PC-3 (cell line): Measurements from ENCODE around the gene UQCC2. TPM values are rescaled to one million over a fixed set of nuclear protein-coding genes. Genes with fewer than 3 reads are reported as not detected.

Source experiments
- ATAC-seq: fragments of 200-7000 bp; cut with Tn5 transposase; 2 replicates; pipeline ENCODE4 v1.9.1; 2020; ENCODE audit warnings: mild to moderate bottlenecking, moderate library complexity
- BruUV-seq: library from RNA; stranded (reverse); fragments of 400-500 nt; replicated peaks from 2 replicates; lab custom pipeline; 2021; lab: Mats Ljungman, UMichigan
- CTCF ChIA-PET: fragments of 300-600 bp; sonication (Branson Sonifier 250); formaldehyde crosslinking; loops from one replicate; lab custom pipeline; 2022; ENCODE audit warnings: antibody characterized with exemption; lab: Charles Lee
- POLR2A ChIA-PET: fragments of 300-600 bp; sonication (Branson Sonifier 250); formaldehyde crosslinking; loops from one replicate; lab custom pipeline; 2022; ENCODE audit warnings: antibody characterized with exemption; ENCODE audit not compliant: unreplicated experiment; lab: Charles Lee
- DNase-seq: peaks from one replicate; pipeline ENCODE4 v3.0.0-alpha.2; 2015
- H2AFZ ChIP-seq: fragments of 300-600 bp; sonication (generic); 2 replicates; pipeline ENCODE4 v1.6.0; 2016; ENCODE audit warnings: antibody characterized with exemption, low read length
- H3F3A ChIP-seq: fragments of 300-600 bp; sonication (generic); one replicate; pipeline ENCODE4 v1.6.0; 2017; ENCODE audit warnings: antibody characterized with exemption, low read length, control low read depth, mild to moderate bottlenecking; ENCODE audit not compliant: unreplicated experiment
- H3K27ac ChIP-seq: fragments of 300-600 bp; sonication (generic); 2 replicates; pipeline ENCODE4 v1.5.1; 2016; ENCODE audit warnings: mild to moderate bottlenecking, low read length
- H3K27me3 ChIP-seq: fragments of 300-600 bp; sonication (generic); 2 replicates; pipeline ENCODE4 v1.6.1; 2016; ENCODE audit warnings: low read length, mixed read lengths
- H3K36me3 ChIP-seq: fragments of 300-600 bp; sonication (generic); 2 replicates; pipeline ENCODE4 v1.6.1; 2016; ENCODE audit warnings: low read depth, mixed run types, low read length, mixed read lengths
- H3K4me1 ChIP-seq: fragments of 300-600 bp; sonication (generic); 2 replicates; pipeline ENCODE4 v1.5.1; 2016; ENCODE audit warnings: low read length; ENCODE audit not compliant: insufficient read depth
- H3K4me2 ChIP-seq: fragments of 300-600 bp; sonication (generic); 2 replicates; pipeline ENCODE4 v1.6.0; 2016; ENCODE audit warnings: low read length
- H3K4me3 ChIP-seq: fragments of 300-600 bp; sonication (generic); 2 replicates; pipeline ENCODE4 v1.5.1; 2016; ENCODE audit warnings: mild to moderate bottlenecking, low read length, mixed read lengths
- H3K79me2 ChIP-seq: fragments of 300-600 bp; sonication (generic); 2 replicates; pipeline ENCODE4 v1.6.1; 2017; ENCODE audit warnings: low read length, mixed read lengths
- H3K9ac ChIP-seq: fragments of 300-600 bp; sonication (generic); 2 replicates; pipeline ENCODE4 v1.6.0; 2016; ENCODE audit warnings: mild to moderate bottlenecking, low read length
- H3K9me2 ChIP-seq: fragments of 300-600 bp; sonication (generic); replicated peaks from 2 replicates; pipeline ENCODE4 v1.6.1; 2016; ENCODE audit warnings: mixed run types, low read length, mixed read lengths
- H3K9me3 ChIP-seq: fragments of 300-600 bp; sonication (generic); 2 replicates; pipeline ENCODE4 v1.6.1; 2016; ENCODE audit warnings: low read length, mixed read lengths
- H4K20me1 ChIP-seq: fragments of 300-600 bp; sonication (generic); 2 replicates; pipeline ENCODE4 v1.6.1; 2016; ENCODE audit warnings: low read length, mixed read lengths
- EZH2 ChIP-seq: fragments of 300-600 bp; sonication (generic); IDR thresholded peaks from one replicate; pipeline ENCODE4 v1.6.1; 2017; ENCODE audit warnings: antibody characterized with exemption, mild to moderate bottlenecking, low read length; ENCODE audit not compliant: unreplicated experiment
- EZH2phosphoT487 ChIP-seq: fragments of 300-600 bp; sonication (generic); IDR thresholded peaks from 2 replicates; pipeline ENCODE4 v1.6.1; 2018; ENCODE audit warnings: mild to moderate bottlenecking, antibody characterized with exemption, low read length, borderline replicate concordance
- intact Hi-C: fragments of 100-400 bp; cut with micrococcal nuclease; formaldehyde crosslinking; loops from 2 replicates; pipeline ENCODE4 v1.9.0; 2023
- total RNA-seq: library from RNA; depleted of rRNA; stranded (reverse); fragments of >200 nt; gene quantifications from 2 replicates; pipeline ENCODE4 v1.2.3, GENCODE V29; 2014
- TF ChIP-seq, protein P1 (sequence below): fragments of 300-600 bp; sonication (generic); conservative IDR thresholded peaks from 2 replicates; pipeline ENCODE4 v1.5.1; 2017; ENCODE audit warnings: antibody characterized with exemption, low read depth, mild to moderate bottlenecking, low read length

The UQCC2 gene
- total RNA-seq, 1 experiment from 2014 or later, result 107 TPM

- no peak overlapping the region for H3K9ac ChIP-seq
- ChIA-PET POLR2A (no interaction called here), CTCF (no interaction called here)
- H2AFZ ChIP-seq, result no peak overlapping the region
- no peaks in the 10 kb centered on the region for H3F3A ChIP-seq
- no peaks in the 10 kb centered on the region for H3K27me3 ChIP-seq
- DNase-seq (no peak), ATAC-seq (no peak)
- no peaks in the 10 kb centered on the region for H3K9me3 ChIP-seq
- peaks cover 13% of the 10 kb centered on the region; the same call in 1 of the 2 replicates for H3K36me3 ChIP-seq
- no TSS peak for BruUV-seq
- no peak overlapping the region for H3K4me3 ChIP-seq
- H3K27ac ChIP-seq, result no peak overlapping the region
- peaks cover 34% of the 10 kb centered on the region for H3K4me1 ChIP-seq
- no peak overlapping the region for H3K4me2 ChIP-seq
- intact Hi-C loops, result loop anchor here (2.0 kb wide), 1 partner anchor 31 kb away; no protein-coding TSS in a partner anchor
- no peaks in the 10 kb centered on the region for H4K20me1 ChIP-seq
- no peak for TF ChIP-seq EZH2
- TF ChIP-seq, protein P1, sequence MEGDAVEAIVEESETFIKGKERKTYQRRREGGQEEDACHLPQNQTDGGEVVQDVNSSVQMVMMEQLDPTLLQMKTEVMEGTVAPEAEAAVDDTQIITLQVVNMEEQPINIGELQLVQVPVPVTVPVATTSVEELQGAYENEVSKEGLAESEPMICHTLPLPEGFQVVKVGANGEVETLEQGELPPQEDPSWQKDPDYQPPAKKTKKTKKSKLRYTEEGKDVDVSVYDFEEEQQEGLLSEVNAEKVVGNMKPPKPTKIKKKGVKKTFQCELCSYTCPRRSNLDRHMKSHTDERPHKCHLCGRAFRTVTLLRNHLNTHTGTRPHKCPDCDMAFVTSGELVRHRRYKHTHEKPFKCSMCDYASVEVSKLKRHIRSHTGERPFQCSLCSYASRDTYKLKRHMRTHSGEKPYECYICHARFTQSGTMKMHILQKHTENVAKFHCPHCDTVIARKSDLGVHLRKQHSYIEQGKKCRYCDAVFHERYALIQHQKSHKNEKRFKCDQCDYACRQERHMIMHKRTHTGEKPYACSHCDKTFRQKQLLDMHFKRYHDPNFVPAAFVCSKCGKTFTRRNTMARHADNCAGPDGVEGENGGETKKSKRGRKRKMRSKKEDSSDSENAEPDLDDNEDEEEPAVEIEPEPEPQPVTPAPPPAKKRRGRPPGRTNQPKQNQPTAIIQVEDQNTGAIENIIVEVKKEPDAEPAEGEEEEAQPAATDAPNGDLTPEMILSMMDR, result no peak
- TF ChIP-seq EZH2phosphoT487, result no peak
- peaks cover 25% of the 10 kb centered on the region for H3K79me2 ChIP-seq
- no peaks in the 10 kb centered on the region for H3K9me2 ChIP-seq
These were observed 2.3 kb upstream of the UQCC2 start for GRCh38 chr6:33713786-33714185.

- POLR2A ChIA-PET, result no interaction called here
- Histone ChIP-seq H3K9me2 (no peaks in the 10 kb centered on the region), H2AFZ (no peak overlapping the region), H4K20me1 (no peaks in the 10 kb centered on the region), H3K27ac (no peak overlapping the region), H3F3A (no peaks in the 10 kb centered on the region), H3K4me2 (no peak overlapping the region), H3K9ac (no peak overlapping the region), H3K4me1 (peaks cover 34% of the 10 kb centered on the region), H3K4me3 (no peak overlapping the region), H3K27me3 (no peaks in the 10 kb centered on the region), H3K79me2 (peaks cover 34% of the 10 kb centered on the region), H3K9me3 (no peaks in the 10 kb centered on the region), H3K36me3 (peaks cover 18% of the 10 kb centered on the region; the same call in 1 of the 2 replicates)
- BruUV-seq, result no TSS peak
- CTCF ChIA-PET, result interaction anchor here (0.6 to 0.7 kb wide), 2 partner anchors 30 to 287 kb away, joined by 3 read pairs; no protein-coding TSS in a partner anchor
- ATAC-seq (no peak), DNase-seq (no peak)
- TF ChIP-seq EZH2phosphoT487 (no peak), EZH2 (no peak)
- TF ChIP-seq, protein P1, result no peak
- intact Hi-C loops, result loop anchor here (2.0 kb wide), 1 partner anchor 32 kb away; no protein-coding TSS in a partner anchor
These were observed 1.4 kb upstream of the UQCC2 start for GRCh38 chr6:33712914-33713313.
